Left kidney (tissue), 2 donors: ENCODE results near the gene HEBP1. TPM values are rescaled to one million over a fixed set of nuclear protein-coding genes. Genes with fewer than 3 reads are reported as not detected.

Experiments
- DNase-seq: peaks from one replicate; pipeline ENCODE4 v3.0.0-alpha.2; 2013
- polyA plus RNA-seq: library from polyadenylated mRNA; unstranded; fragments of 120-200 nt; gene quantifications from one replicate; pipeline ENCODE4 v1.2.1, GENCODE V29; 2013; ENCODE audit not compliant: insufficient read length

HEBP1 gene
- polyA plus RNA-seq, 1 donor = 54.6 TPM

- DNase-seq = no peak
These were observed 26.2 kb upstream of the HEBP1 start for GRCh38 chr12:13026286-13026685.

GRCh38 chr12:13024531-13024916 lies 24.5 kb upstream of the HEBP1 start:
- no peak for DNase-seq

DNA sequence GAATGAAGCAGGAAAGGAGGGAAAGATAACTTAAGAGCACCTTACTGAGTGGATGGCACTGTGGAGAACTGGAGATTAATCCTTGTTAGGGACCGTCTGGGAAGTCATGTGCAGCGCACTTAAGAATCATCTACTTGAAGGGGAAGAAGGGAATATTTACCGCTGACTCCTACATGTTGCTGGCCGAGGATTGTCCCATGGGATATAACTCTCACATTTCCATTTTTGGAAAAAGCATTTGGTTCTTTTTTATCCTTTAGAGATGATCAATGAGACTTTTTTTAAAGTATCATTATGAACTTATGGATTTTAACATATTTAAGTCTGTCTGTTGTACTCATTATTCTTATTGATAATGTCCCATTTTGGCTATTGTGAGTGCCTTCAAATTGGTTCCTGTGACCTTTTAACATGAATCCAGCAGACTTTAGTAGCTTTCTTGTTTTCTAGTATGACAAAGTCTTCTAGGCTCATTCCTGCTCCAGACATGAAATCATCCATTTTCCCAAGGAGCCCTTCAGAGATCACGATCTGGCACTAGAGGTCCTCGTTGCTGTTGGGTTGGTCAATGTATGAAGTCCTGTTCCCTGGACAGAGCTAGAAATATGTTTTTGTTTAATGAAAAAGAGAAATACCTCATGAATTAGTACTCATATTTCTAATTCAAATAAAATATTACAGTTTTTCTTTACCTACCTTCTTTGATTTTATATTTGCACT lies 23.9 kb upstream of the HEBP1 start:
- no peak for DNase-seq

DNA sequence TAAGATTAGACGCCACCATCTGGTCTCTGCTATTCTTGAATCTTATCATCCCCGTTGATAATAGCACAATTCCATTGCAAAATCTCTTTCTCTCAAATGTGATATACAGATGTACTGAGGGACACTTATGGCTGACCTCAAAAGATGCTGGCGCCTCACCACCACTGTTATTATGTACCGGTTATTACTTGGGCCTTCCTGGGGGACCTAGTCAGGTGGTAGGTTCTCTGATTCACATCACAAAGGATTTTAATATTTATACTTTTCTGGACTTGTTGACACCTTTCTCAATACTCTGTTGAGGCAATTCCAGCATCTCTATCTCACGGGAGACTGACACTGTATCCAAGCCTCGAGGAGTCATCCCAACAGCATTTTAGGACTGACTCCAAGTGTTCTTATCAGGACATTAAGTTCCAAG lies 22.8 kb upstream of the HEBP1 start:
- no peak for DNase-seq

DNA sequence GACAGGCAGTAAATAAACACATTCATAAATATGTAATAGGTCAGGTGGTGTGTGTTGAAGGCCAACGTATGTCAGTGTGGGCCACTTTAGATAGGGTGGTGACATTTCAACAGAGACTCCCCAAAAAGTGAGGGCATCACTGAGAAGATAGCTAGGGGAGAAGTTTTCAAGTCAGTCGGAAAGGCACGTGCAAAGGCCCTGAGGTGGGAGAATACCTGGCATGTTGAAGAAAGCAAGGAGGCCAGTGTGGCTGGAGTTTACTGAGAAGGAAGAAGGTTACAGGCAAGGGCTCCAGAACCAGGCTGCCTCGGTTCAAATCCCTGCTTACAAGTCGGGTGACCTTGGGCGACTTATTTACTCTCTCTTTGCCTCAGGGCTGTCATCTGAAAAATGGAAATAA lies 11.0 kb upstream of the HEBP1 start:
- no peak for DNase-seq

DNA sequence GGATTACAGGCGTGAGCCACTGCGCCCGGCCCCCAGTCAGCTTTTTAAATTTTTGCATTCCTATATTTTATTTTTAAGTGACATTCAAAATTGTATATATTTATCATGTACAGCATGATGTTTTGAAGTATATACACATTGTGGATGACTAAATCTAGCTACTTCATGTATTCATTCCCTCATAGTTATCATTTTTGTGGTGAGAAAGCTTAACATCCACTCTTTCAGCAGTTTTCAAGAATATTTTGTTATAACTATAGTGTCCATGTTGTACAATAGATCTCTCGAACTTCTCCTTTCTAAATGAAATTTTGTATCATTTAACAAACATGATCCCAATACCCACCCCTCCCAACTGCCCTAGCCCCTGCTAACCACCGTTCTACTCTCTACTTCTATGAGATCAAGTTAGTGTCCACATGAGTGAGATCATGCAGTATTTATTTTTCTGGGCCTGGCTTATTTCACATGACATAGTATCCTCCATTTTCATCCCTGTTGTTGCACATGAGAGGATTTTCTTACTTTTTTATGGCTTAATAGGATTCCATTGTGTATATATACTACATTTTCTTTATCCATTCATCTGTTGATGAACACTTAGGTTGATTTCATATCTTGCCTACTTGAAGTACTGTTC lies 8.8 kb upstream of the HEBP1 start:
- DNase-seq = no peak

DNA sequence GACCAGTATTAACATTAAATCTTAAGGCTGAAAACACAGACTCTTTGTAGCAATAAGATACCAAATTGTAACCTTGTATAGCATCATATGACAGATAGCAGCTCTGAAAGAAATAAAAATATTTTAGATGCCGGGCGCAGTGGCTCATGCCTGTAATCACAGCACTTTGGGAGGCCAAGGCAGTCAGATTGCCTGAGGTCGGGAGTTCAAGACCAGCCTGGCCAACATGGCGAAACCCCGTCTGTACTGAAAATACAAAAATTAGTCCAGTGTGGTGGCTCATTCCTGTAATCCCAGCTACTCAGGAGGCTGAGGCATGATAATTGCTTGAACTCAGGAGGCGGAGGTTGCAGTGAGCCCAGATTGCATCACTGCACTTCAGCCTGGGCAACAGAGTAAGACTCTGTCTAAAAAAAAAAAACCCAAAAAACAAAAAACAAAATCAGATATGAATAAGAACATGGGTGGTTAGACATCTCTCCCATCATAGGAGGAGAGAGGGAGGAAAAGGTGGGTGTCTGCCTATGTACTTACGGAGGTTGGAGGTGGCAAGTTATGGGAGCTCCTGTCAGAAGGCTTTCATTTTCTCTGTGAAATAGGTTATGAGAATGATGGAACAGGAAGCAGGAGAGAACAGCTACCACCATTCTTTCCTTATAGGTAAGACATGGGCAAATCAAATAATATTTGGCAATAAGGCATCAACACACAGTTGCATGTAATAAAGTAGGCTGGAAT lies 7.6 kb upstream of the HEBP1 start:
- DNase-seq = no peak

- DNase-seq = no peak
These were observed 5.6 kb upstream of the HEBP1 start for GRCh38 chr12:13005649-13006048.

DNA sequence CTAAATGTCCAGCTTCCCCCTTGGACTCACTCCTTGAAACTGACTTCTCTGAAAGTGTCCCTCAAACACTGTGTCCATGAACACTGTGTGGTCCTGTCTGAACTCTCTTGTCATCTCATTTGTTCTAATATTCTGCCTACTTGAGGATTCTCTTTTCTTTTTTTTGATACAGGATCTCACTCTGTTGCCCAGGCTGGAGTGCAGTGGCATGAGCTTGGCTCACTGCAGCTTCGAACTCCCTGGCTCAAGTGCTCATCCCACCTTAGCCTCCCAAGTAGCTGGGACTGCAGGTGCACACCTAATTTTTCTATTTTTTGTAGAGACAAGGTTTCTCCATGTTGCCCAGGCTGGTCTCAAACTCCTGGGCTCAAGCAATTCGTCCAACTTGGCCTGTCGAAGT lies 4.9 kb upstream of the HEBP1 start:
- no peak for DNase-seq

DNA sequence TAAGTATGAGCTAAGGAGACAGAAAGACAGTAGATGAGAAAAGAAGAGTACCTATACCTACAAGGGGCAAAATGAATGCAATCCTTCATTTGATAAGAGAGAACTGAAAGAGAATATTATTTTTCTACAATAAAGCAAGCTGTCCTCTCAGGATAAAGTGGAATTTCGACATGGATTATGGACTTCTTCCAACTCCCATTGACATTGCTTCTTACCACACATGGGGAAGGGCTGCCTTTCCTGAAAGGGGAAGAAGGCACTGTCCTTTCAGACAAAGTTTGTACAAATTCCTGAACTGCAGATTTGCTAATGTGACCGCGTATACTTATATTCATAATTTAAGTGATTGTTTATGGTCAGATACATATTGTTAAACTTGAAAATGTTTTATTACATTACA lies 4.3 kb upstream of the HEBP1 start:
- no peak for DNase-seq

DNA sequence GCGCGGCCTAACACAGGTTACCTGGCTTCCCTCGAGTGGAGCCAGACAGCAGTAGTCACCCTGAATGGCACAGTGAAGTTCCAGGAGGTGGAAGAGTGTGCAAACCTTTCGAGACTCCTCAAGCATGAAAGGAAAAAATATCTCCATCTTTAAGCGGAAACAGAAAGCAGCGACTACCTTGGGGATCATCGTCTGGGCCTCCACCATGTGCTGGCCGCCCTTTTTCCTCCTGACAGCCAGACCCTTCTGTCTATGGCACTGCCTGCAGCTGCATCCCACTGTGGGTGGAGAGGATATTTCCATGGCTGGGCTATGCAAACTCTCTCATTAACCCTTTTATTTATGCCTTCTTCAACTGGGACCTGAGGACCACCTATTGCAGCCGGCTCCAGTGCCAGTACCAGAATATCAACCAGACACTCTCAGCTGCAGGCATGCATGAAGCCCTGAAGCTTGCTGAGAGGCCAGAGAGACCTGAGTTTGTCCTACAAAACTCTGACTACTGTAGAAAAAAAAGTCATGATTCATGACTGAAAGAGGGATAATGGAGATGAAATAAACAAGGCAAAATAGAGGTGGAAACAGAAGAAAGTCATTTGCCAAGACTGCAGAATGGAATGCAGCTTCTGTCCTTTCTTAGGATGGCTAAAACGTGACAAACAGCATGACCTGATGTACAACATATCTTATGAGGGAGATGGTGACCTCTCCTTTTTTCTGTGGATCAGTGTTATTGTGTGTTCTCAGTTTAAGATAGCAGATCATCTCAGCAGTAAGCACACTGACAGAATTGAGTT lies 2.4 kb upstream of the HEBP1 start:
- no peak for DNase-seq

DNA sequence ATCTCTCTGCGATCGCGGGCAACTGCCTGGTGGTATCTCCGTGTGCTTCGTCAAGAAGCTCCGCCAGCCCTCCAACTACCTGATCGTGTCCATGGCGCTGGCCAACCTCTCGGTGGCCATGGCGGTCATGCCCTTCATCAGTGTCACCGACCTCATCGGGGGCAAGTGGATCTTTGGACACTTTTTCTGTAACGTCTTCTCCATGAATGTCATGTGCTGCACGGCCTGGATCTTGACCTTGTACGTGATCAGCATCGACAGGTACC lies 1.6 kb upstream of the HEBP1 start:
- DNase-seq = no peak

DNA sequence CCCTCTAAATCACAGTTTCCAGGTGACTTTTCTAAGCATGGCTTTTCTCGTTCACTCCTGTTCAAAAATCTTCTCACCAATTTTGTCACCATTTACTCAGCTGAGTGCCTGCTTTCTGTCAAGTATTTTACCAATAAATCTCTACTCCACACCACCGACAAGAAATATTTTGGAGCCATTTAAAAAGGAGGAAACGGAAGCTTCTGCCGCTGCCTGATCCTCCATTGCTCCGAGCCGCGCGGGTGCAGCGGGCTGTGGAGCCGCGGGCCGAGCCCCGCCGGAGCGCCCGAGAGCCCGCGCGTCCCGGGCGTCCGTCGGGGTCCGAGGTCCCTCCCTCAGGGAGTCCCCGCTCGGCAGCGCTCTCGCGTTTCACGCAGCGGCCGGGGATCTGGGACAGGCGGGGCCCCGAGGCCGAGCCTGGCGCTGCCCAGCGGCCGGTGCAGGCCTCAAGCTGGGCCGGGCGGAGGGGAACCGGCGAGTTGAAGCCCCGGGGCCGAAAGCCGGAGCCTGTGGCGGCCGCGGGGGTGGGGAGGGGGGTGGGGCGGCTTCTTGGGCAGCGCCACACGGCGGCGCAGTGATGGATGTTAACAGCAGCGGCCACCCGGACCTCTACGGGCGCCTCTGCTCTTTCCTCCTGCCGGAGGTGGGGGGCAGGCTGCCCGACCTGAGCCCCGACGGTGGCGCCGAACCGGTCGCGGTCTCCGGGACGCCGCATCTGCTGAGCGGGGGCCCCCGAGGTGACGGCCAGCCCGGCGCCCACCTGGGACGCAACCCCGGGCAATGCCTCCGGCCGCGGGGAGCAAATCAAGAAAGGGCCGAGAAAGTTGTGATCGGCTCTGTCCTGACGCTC lies 1.1 kb upstream of the HEBP1 start:
- DNase-seq = peak; percentile 60

GRCh38 chr12:13000616-13000924 lies 505 bp upstream of the HEBP1 start:
- no peak for DNase-seq

- no peak for DNase-seq
These were observed 650 bp downstream of the HEBP1 start for GRCh38 chr12:12999271-12999958.

- no peak for DNase-seq
These were observed 1.8 kb downstream of the HEBP1 start for GRCh38 chr12:12998248-12998647.

GRCh38 chr12:12997734-12998133 lies 2.3 kb downstream of the HEBP1 start:
- DNase-seq = no peak

- DNase-seq = no peak
These were observed 2.9 kb downstream of the HEBP1 start for GRCh38 chr12:12997156-12997555.

- no peak for DNase-seq
These were observed 3.9 kb downstream of the HEBP1 start for GRCh38 chr12:12996209-12996608.

DNA sequence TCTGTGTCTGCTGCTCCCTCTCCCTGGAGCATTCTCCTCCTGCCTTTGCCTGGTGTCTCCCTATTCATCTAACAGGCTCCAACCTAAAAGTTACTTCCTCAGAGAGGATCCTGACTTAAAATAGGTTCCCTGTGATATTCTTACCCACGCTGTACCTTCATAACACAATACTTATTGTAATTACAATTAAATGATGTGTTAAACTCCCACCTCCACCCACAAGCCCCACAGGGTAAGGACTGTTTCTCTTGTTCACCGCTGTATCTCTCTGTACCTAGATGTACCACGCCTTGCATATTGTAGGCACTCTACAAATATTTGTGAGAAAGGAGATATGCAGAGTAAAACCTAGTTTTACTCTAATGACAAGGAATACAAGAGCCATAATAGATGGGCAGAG lies 5.0 kb downstream of the HEBP1 start:
- no peak for DNase-seq

GRCh38 chr12:12993367-12993766 lies 6.7 kb downstream of the HEBP1 start:
- DNase-seq = no peak
